Keratinocyte (primary cell): ENCODE data around the gene ZC3H10. TPM values are rescaled to one million over a fixed set of nuclear protein-coding genes. Genes with fewer than 3 reads are reported as not detected.
A peak's percentile ranks its signal among the peaks of the same experiment; 100 is the strongest.

ENCODE experiments used
- DNase-seq: peaks from one replicate; pipeline ENCODE4 v3.0.0-alpha.2; 2011; ENCODE audit warnings: low read depth, missing footprints, low spot score
- FAIRE-seq: peaks from 2 replicates; lab custom pipeline; 2011; peaks lifted over from hg19 to GRCh38; lab: Jason Lieb, UNC
- H2AFZ ChIP-seq: 2 replicates; pipeline ENCODE4 v1.6.0; 2012; ENCODE audit warnings: low read length, control low read depth, inconsistent platforms; ENCODE audit not compliant: control insufficient read depth
- H3K27ac ChIP-seq: 2 replicates; pipeline ENCODE4 v1.5.1; 2011; ENCODE audit warnings: low read length; ENCODE audit not compliant: control insufficient read depth, insufficient read depth
- H3K27me3 ChIP-seq: 3 replicates; pipeline ENCODE4 v1.6.0; 2011; ENCODE audit warnings: low read length; ENCODE audit not compliant: control insufficient read depth, insufficient read depth; ENCODE audit errors: extremely low read depth
- H3K36me3 ChIP-seq, 2 experiments: 2 replicates in 1 of 2; 3 replicates in 1 of 2; pipeline ENCODE4 v1.5.1; 2011; ENCODE audit warnings: low read length in 2 of 2, mild to moderate bottlenecking in 1 of 2; ENCODE audit not compliant: control insufficient read depth in 2 of 2, insufficient read depth in 2 of 2; ENCODE audit errors: extremely low read depth in 1 of 2
- H3K4me1 ChIP-seq: 3 replicates; pipeline ENCODE4 v1.5.1; 2011; ENCODE audit warnings: low read length; ENCODE audit not compliant: control insufficient read depth, insufficient read depth; ENCODE audit errors: extremely low read depth
- H3K4me2 ChIP-seq: 3 replicates; pipeline ENCODE4 v1.6.0; 2011; ENCODE audit warnings: low read depth, low read length; ENCODE audit not compliant: control insufficient read depth, insufficient read depth; ENCODE audit errors: extremely low read depth
- H3K4me3 ChIP-seq, 3 experiments: fragments of 200-600 bp in 1 of 3; sonication (generic) in 1 of 3; 2 replicates in 2 of 3; 3 replicates in 1 of 3; pipeline ENCODE4 v1.5.1; 2011 to 2016; ENCODE audit warnings: low read length in 3 of 3, mild to moderate bottlenecking in 3 of 3, control low read depth in 2 of 3, inconsistent platforms in 1 of 3, low read depth in 1 of 3, mixed read lengths in 1 of 3, mixed run types in 1 of 3, moderate library complexity in 1 of 3; ENCODE audit not compliant: control insufficient read depth in 2 of 3, insufficient read depth in 2 of 3; ENCODE audit errors: extremely low read depth in 1 of 3
- H3K79me2 ChIP-seq: 2 replicates; pipeline ENCODE4 v1.6.0; 2012; ENCODE audit warnings: low read length; ENCODE audit not compliant: control insufficient read depth, insufficient read depth
- H3K9ac ChIP-seq: 3 replicates; pipeline ENCODE4 v1.6.0; 2011; ENCODE audit warnings: low read length; ENCODE audit not compliant: control insufficient read depth, insufficient read depth; ENCODE audit errors: extremely low read depth
- H3K9me1 ChIP-seq: 3 replicates; pipeline ENCODE4 v1.6.0; 2011; ENCODE audit warnings: low read length; ENCODE audit not compliant: control insufficient read depth, insufficient read depth; ENCODE audit errors: extremely low read depth
- H3K9me3 ChIP-seq: 2 replicates; pipeline ENCODE4 v1.5.1; 2012; ENCODE audit warnings: low read depth, low read length; ENCODE audit not compliant: control insufficient read depth
- H4K20me1 ChIP-seq: 3 replicates; pipeline ENCODE4 v1.6.0; 2011; ENCODE audit warnings: low read length; ENCODE audit not compliant: control insufficient read depth, insufficient read depth; ENCODE audit errors: extremely low read depth
- EZH2 ChIP-seq: IDR thresholded peaks from one replicate; pipeline ENCODE4 v1.6.1; 2012; ENCODE audit warnings: inconsistent platforms, mild to moderate bottlenecking, low read length, moderate library complexity
- dilution Hi-C: fragments of 300-500 bp; cut with MboI; formaldehyde crosslinking; loops from one replicate; pipeline ENCODE4 v1.7.0; 2020; ENCODE audit warnings: low sequenced_read_pairs; ENCODE audit not compliant: extremely low pct_ligation_motif_present
- polyA plus RNA-seq, 5 experiments: library from polyadenylated mRNA; depleted of rRNA in 3 of 5; stranded (reverse) in 3 of 5; stranded (forward) in 1 of 5; unstranded in 1 of 5; fragments of >200 nt; gene quantifications; 1 replicate in 1 of 5; 2 replicates in 3 of 5; 3 replicates in 1 of 5; pipeline versions ENCODE4 v1.2.1 to v1.2.3, GENCODE V29; 2011 to 2012; ENCODE audit warnings: missing spikeins in 2 of 5, low read depth in 1 of 5, low replicate concordance in 1 of 5
- TF ChIP-seq, protein P1 (sequence below), 3 experiments: IDR thresholded peaks in 1 of 3; conservative IDR thresholded peaks in 1 of 3; optimal IDR thresholded peaks in 1 of 3; 2 replicates in 2 of 3; 3 replicates in 1 of 3; pipeline versions ENCODE3 to v1.5.1; 2011; ENCODE audit warnings: low read length in 3 of 3, mild to moderate bottlenecking in 3 of 3, moderate library complexity in 2 of 3, control low read depth in 1 of 3, inconsistent platforms in 1 of 3; ENCODE audit not compliant: insufficient read depth in 2 of 3; ENCODE audit errors: extremely low read depth in 1 of 3

Gene ZC3H10
- polyA plus RNA-seq, 1 donor (not counting 4 experiments of a cell fraction or from before 2014, with no cell fraction given): 0.85 TPM

DNA sequence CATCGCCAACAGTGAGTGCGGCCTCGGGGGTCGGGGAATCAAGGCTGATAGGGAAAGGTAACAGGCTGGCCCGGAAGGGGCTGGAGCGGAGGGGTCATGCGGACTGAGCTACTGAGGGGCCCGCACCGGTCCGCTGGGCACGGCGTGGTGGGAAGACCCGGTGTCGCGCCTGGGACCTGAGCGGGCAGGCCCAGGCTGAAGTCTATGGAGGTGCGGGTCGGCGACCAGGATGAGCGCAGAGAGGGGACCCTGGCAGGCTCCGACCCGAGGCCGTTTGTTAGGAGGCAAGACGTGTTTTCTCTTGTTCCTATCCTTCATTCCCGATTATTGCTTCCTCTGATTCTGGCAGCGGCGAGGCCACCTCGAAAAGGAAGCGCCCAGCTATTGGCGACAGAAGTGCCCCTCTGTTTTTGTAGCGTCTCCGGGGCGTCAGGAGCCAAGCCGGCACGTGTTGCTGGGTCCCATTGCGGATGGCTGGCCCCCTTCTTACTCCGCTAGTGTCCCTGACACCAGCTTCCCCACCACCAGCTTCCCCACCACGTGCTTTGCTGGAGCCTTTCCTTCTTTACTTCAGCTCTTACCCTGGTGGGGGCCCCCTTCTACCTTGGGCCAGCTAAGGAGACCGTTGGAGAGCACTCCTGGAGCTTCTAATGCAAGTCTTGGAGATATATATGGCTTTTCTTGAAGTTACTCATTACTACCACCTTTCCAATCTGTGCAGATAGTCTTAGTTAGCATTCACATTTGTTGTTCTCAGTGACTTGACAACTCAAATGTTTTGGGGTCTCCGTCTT is 13.1 kb upstream of the ZC3H10 start:
- peaks cover 6% of the 10 kb centered on the region for H4K20me1 ChIP-seq
- H3K27ac ChIP-seq: peak overlapping the region; percentile 76
- H3K4me3 ChIP-seq: peak overlapping the region; percentile 68 to 95 (median 93)
- H3K9me3 ChIP-seq: no peaks in the 10 kb centered on the region
- DNase-seq (no peak), FAIRE-seq (no peak)
- peak overlapping the region; percentile 100 for H3K4me2 ChIP-seq
- TF ChIP-seq, protein P1, sequence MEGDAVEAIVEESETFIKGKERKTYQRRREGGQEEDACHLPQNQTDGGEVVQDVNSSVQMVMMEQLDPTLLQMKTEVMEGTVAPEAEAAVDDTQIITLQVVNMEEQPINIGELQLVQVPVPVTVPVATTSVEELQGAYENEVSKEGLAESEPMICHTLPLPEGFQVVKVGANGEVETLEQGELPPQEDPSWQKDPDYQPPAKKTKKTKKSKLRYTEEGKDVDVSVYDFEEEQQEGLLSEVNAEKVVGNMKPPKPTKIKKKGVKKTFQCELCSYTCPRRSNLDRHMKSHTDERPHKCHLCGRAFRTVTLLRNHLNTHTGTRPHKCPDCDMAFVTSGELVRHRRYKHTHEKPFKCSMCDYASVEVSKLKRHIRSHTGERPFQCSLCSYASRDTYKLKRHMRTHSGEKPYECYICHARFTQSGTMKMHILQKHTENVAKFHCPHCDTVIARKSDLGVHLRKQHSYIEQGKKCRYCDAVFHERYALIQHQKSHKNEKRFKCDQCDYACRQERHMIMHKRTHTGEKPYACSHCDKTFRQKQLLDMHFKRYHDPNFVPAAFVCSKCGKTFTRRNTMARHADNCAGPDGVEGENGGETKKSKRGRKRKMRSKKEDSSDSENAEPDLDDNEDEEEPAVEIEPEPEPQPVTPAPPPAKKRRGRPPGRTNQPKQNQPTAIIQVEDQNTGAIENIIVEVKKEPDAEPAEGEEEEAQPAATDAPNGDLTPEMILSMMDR (optimal IDR thresholded peaks at IDR 0.05 in 1 of 3, IDR thresholded peaks at IDR 0.05 in 1 of 3, conservative IDR thresholded peaks at IDR 0.05 in 1 of 3; ENCODE audit: extremely low read depth in 1 of 3, insufficient read depth in 2 of 3, low read length in 3 of 3): peak in 1 of 3 experiments; percentile 18
- no peak for TF ChIP-seq EZH2
- H2AFZ ChIP-seq: peak overlapping the region; percentile 80
- H3K36me3 ChIP-seq: peaks cover 17 to 30% of the 10 kb centered on the region in 2 experiments
- H3K9ac ChIP-seq: peak overlapping the region; percentile 95
- dilution Hi-C loops: no loop called here
- H3K79me2 ChIP-seq: peaks cover 37% of the 10 kb centered on the region
- H3K9me1 ChIP-seq: no peaks in the 10 kb centered on the region
- peaks cover 26% of the 10 kb centered on the region for H3K4me1 ChIP-seq
- H3K27me3 ChIP-seq: no peaks in the 10 kb centered on the region

- no peaks in the 10 kb centered on the region for H3K9me3 ChIP-seq
- H3K36me3 ChIP-seq: peaks cover 17 to 33% of the 10 kb centered on the region in 2 experiments
- H3K79me2 ChIP-seq: peaks cover 37% of the 10 kb centered on the region
- peak overlapping the region; percentile 100 for H3K4me2 ChIP-seq
- H3K4me3 ChIP-seq: peak overlapping the region; percentile 68 to 95 (median 93)
- FAIRE-seq: no peak
- no peaks in the 10 kb centered on the region for H3K27me3 ChIP-seq
- no peaks in the 10 kb centered on the region for H3K9me1 ChIP-seq
- no peak for TF ChIP-seq EZH2
- peaks cover 31% of the 10 kb centered on the region for H3K4me1 ChIP-seq
- no peak overlapping the region for H2AFZ ChIP-seq
- H3K9ac ChIP-seq: peak overlapping the region; percentile 95
- peaks cover 6% of the 10 kb centered on the region for H4K20me1 ChIP-seq
- H3K27ac ChIP-seq: peak overlapping the region; percentile 76
- no peak for DNase-seq
- dilution Hi-C loops: no loop called here
Observed at GRCh38 chr12:56105609-56105902, 12.5 kb upstream of the ZC3H10 start.
